ENCODE measurements around the gene KDM2B. TPM values are rescaled to one million over a fixed set of nuclear protein-coding genes. Genes with fewer than 3 reads are reported as not detected.

The KDM2B gene
- polyA plus RNA-seq, 1 of the 3 experiments (the other 2 are of a cell fraction), result 11.5 TPM

- no peak for DNase-seq
- no peak overlapping the region for H3K27ac ChIP-seq (ENCODE audit: low read depth in 2 of 2, low read length in 1 of 2)
- H3K4me2 ChIP-seq, result no peak overlapping the region
- H3K4me3 ChIP-seq (ENCODE audit: low read depth in 2 of 2, low read length in 1 of 2), result no peak overlapping the region
- no peaks in the 10 kb centered on the region; the same call in 1 of the 2 replicates for H4K20me1 ChIP-seq (ENCODE audit: insufficient read depth)
- 96% methylated on average over 12 of the region's 14 CpGs for WGBS (ENCODE audit: low lambda C conversion rate)
- TF ChIP-seq SIN3A (IDR thresholded peaks at IDR 0.05; ENCODE audit: borderline replicate concordance, low read depth, low read length) (no peak), MEF2A (IDR thresholded peaks at IDR 0.05; ENCODE audit: borderline replicate concordance, low read depth) (no peak)
- peaks cover 59 to 61% of the 10 kb centered on the region in 2 experiments for H3K36me3 ChIP-seq (replicated peaks in 1 of 2; ENCODE audit: control insufficient read depth in 1 of 2, insufficient read depth in 2 of 2, low read length in 1 of 2)
- POLR2A ChIA-PET, result no interaction called here
- no peak overlapping the region for H3K9ac ChIP-seq
- no peaks in the 10 kb centered on the region; the same call in 1 of the 2 replicates for H3K79me2 ChIP-seq (ENCODE audit: insufficient read depth)
- H3K4me1 ChIP-seq (ENCODE audit: control insufficient read depth in 1 of 2, insufficient read depth in 2 of 2, low read depth in 1 of 2, low read length in 1 of 2), result 0 out of 4 replicates have a peak, but pooled peaks cover 0 to 3% of the 10 kb centered on the region in 2 experiments
- no peak overlapping the region for H2AFZ ChIP-seq (ENCODE audit: low read depth)
- no peaks in the 10 kb centered on the region for H3K9me3 ChIP-seq
- H3K9me2 ChIP-seq, result no peaks in the 10 kb centered on the region
- H3F3A ChIP-seq (replicated peaks; ENCODE audit: insufficient read depth), result no peaks in the 10 kb centered on the region
- CTCF ChIA-PET, result interaction anchor here (1.1 to 6.3 kb wide), 2 partner anchors 20 to 99 kb away, joined by 3 to 40 read pairs; no protein-coding TSS in a partner anchor
- H3K27me3 ChIP-seq (ENCODE audit: insufficient read depth), result no peaks in the 10 kb centered on the region
Measured at GRCh38 chr12:121423253-121423652, 157.6 kb downstream of the KDM2B start.

GRCh38 chr12:121420109-121420508, 160.7 kb downstream of the KDM2B start:
- TF ChIP-seq USF2 (IDR thresholded peaks at IDR 0.05; ENCODE audit: borderline replicate concordance, low read depth, low read length) (no peak), ELF1 (IDR thresholded peaks at IDR 0.05) (no peak)
- H3K27me3 ChIP-seq (ENCODE audit: insufficient read depth), result no peaks in the 10 kb centered on the region
- no peaks in the 10 kb centered on the region for H3F3A ChIP-seq (replicated peaks; ENCODE audit: insufficient read depth)
- WGBS (ENCODE audit: low lambda C conversion rate), result 98% methylated on average over 6 of the region's 6 CpGs
- H4K20me1 ChIP-seq (ENCODE audit: insufficient read depth), result no peaks in the 10 kb centered on the region
- peaks cover 61 to 74% of the 10 kb centered on the region in 2 experiments for H3K36me3 ChIP-seq (replicated peaks in 1 of 2; ENCODE audit: control insufficient read depth in 1 of 2, insufficient read depth in 2 of 2, low read length in 1 of 2)
- ChIA-PET POLR2A (interaction anchor here (1.0 kb wide), 1 partner anchor 60 kb away, joined by 3 read pairs; no protein-coding TSS in a partner anchor), CTCF (interaction anchor here (1.1 kb wide), 1 partner anchor 21 kb away, joined by 3 read pairs; no protein-coding TSS in a partner anchor)
- H3K4me2 ChIP-seq, result no peak overlapping the region
- H3K9ac ChIP-seq, result no peak overlapping the region
- peaks cover 8% of the 10 kb centered on the region for H3K79me2 ChIP-seq (ENCODE audit: insufficient read depth)
- no peak overlapping the region for H3K27ac ChIP-seq (ENCODE audit: low read depth in 2 of 2, low read length in 1 of 2)
- H2AFZ ChIP-seq (ENCODE audit: low read depth), result no peak overlapping the region
- H3K9me3 ChIP-seq, result no peaks in the 10 kb centered on the region
- H3K9me2 ChIP-seq, result no peaks in the 10 kb centered on the region
- H3K4me3 ChIP-seq (ENCODE audit: low read depth in 2 of 2, low read length in 1 of 2), result no peak overlapping the region
- DNase-seq, result no peak
- H3K4me1 ChIP-seq (ENCODE audit: control insufficient read depth in 1 of 2, insufficient read depth in 2 of 2, low read depth in 1 of 2, low read length in 1 of 2), result 0 out of 4 replicates have a peak, but pooled peaks cover 0 to 3% of the 10 kb centered on the region in 2 experiments

- H3K27me3 ChIP-seq (ENCODE audit: insufficient read depth), result no peaks in the 10 kb centered on the region
- ChIA-PET POLR2A (no interaction called here), CTCF (interaction anchor here (0.9 to 1.6 kb wide), 4 partner anchors 15 to 83 kb away, joined by 3 to 5 read pairs (median 4); no protein-coding TSS in a partner anchor)
- H3K4me3 ChIP-seq (ENCODE audit: low read depth in 2 of 2, low read length in 1 of 2), result no peak overlapping the region
- no peak overlapping the region for H2AFZ ChIP-seq (ENCODE audit: low read depth)
- TF ChIP-seq USF2 (IDR thresholded peaks at IDR 0.05; ENCODE audit: borderline replicate concordance, low read depth, low read length) (no peak), FOXM1 (IDR thresholded peaks at IDR 0.05; ENCODE audit: low read depth) (no peak), RCOR1 (IDR thresholded peaks at IDR 0.05; ENCODE audit: low read length) (no peak), IRF3 (IDR thresholded peaks at IDR 0.05; ENCODE audit: low read depth, low read length) (no peak), FOXJ3 (CRISPR knock-in tag; IDR thresholded peaks at IDR 0.05) (no peak), NFIC (IDR thresholded peaks at IDR 0.05; ENCODE audit: borderline replicate concordance) (no peak), CHD2 (IDR thresholded peaks at IDR 0.05; ENCODE audit: low read length, partially characterized antibody) (no peak), RXRA (IDR thresholded peaks at IDR 0.05; ENCODE audit: borderline replicate concordance, low read depth) (no peak), ZBTB33 (IDR thresholded peaks at IDR 0.05; ENCODE audit: borderline replicate concordance, low read depth) (no peak), JUND (IDR thresholded peaks at IDR 0.05) (no peak)
- peaks cover 48 to 59% of the 10 kb centered on the region in 2 experiments for H3K36me3 ChIP-seq (replicated peaks in 1 of 2; ENCODE audit: control insufficient read depth in 1 of 2, insufficient read depth in 2 of 2, low read length in 1 of 2)
- no peak overlapping the region for H3K4me2 ChIP-seq
- no peak for DNase-seq
- no peaks in the 10 kb centered on the region for H3K9me3 ChIP-seq
- no peaks in the 10 kb centered on the region for H3F3A ChIP-seq (replicated peaks; ENCODE audit: insufficient read depth)
- no peak overlapping the region for H3K9ac ChIP-seq
- WGBS (ENCODE audit: low lambda C conversion rate), result 93% methylated on average over 6 of the region's 6 CpGs
- peaks cover 27% of the 10 kb centered on the region for H3K79me2 ChIP-seq (ENCODE audit: insufficient read depth)
- no peaks in the 10 kb centered on the region for H4K20me1 ChIP-seq (ENCODE audit: insufficient read depth)
- no peaks in the 10 kb centered on the region for H3K4me1 ChIP-seq (ENCODE audit: control insufficient read depth in 1 of 2, insufficient read depth in 2 of 2, low read depth in 1 of 2, low read length in 1 of 2)
- H3K9me2 ChIP-seq, result no peaks in the 10 kb centered on the region
- H3K27ac ChIP-seq (ENCODE audit: low read depth in 2 of 2, low read length in 1 of 2), result no peak overlapping the region
Measured at GRCh38 chr12:121417847-121418246, 163.0 kb downstream of the KDM2B start.

All from SK-N-SH (cell line).